H1 (cell line): ENCODE results near the gene ILF3. TPM values are rescaled to one million over a fixed set of nuclear protein-coding genes. Genes with fewer than 3 reads are reported as not detected.

Source experiments
- CEBPB ChIP-seq: IDR thresholded peaks from 2 replicates; pipeline ENCODE4 v1.6.1; 2012; ENCODE audit warnings: low read depth, low read length
- CHD7 ChIP-seq: fragments of 300-600 bp; sonication (generic); IDR thresholded peaks from 2 replicates; pipeline ENCODE4 v1.7.1; 2012; ENCODE audit warnings: low read length, moderate library complexity, mild to moderate bottlenecking, inconsistent platforms; ENCODE audit not compliant: insufficient replicate concordance
- EP300 ChIP-seq, 2 experiments: IDR thresholded peaks; 1 replicate in 1 of 2; 2 replicates in 1 of 2; pipeline ENCODE4 v1.6.1; 2011 to 2012; ENCODE audit warnings: low read depth in 2 of 2, low read length in 2 of 2, mild to moderate bottlenecking in 2 of 2, borderline replicate concordance in 1 of 2, inconsistent platforms in 1 of 2, moderate library complexity in 1 of 2
- JUN ChIP-seq: IDR thresholded peaks from 2 replicates; pipeline ENCODE4 v1.6.1; 2011; ENCODE audit warnings: low read depth, mild to moderate bottlenecking, improper control_type of control experiment, low read length
- YY1 ChIP-seq: IDR thresholded peaks from 2 replicates; pipeline ENCODE4 v1.6.1; 2011; ENCODE audit warnings: low read depth, mild to moderate bottlenecking, low read length
- polyA plus RNA-seq, 7 experiments: library from polyadenylated mRNA; depleted of rRNA in 3 of 7; stranded (reverse) in 5 of 7; unstranded in 2 of 7; fragments of >200 nt in 5 of 7; fragments of 200-250 nt in 2 of 7; gene quantifications; 1 replicate in 5 of 7; 2 replicates in 1 of 7; 4 replicates in 1 of 7; pipeline versions ENCODE4 v1.2.1 to v1.2.3, GENCODE V29; 2011 to 2013; ENCODE audit warnings: missing spikeins in 2 of 7, mixed read lengths in 2 of 7
- total RNA-seq: library from RNA; stranded (reverse); fragmentation: NEBNext Ultra II Directional; extraction: Animal tissue kit (Norgen Biotek cat#: 25700); gene quantifications from 2 replicates; pipeline ENCODE4 v1.2.1, GENCODE V29; 2021

The ILF3 gene
- total and polyA plus RNA-seq, 2 of the 8 experiments (the other 6 are each of a cell fraction or from before 2014, with no cell fraction given), result 291 to 695 TPM

- TF ChIP-seq CHD7 (no peak), JUN (no peak), CEBPB (no peak), EP300 (IDR thresholded peaks at IDR 0.05; ENCODE audit: borderline replicate concordance in 1 of 2, low read depth in 2 of 2, low read length in 2 of 2) (no peak), YY1 (no peak)
Measured at GRCh38 chr19:10643968-10644259, 10.2 kb upstream of the ILF3 start (continued).
